IMR-90 (cell line): Measurements from ENCODE around the gene STARD3. TPM values are rescaled to one million over a fixed set of nuclear protein-coding genes. Genes with fewer than 3 reads are reported as not detected.

Experiments used
- ATAC-seq: fragments of 200-7000 bp; cut with Tn5 transposase; 2 replicates; pipeline ENCODE4 v1.9.1; 2020; ENCODE audit warnings: low read depth, mild to moderate bottlenecking, moderate library complexity
- BruUV-seq: library from RNA; stranded (reverse); fragments of 400-500 nt; replicated peaks from 2 replicates; lab custom pipeline; 2021; lab: Mats Ljungman, UMichigan
- CTCF ChIA-PET: fragments of 300-600 bp; formaldehyde crosslinking; extraction: SDS; loops from one replicate; lab custom pipeline; 2021; ENCODE audit warnings: antibody characterized with exemption; lab: Yijun Ruan, JAX
- POLR2A ChIA-PET: fragments of 300-600 bp; sonication (Branson Sonifier 250); formaldehyde crosslinking; loops from one replicate; lab custom pipeline; 2022; ENCODE audit warnings: antibody characterized with exemption; ENCODE audit not compliant: unreplicated experiment; lab: Charles Lee
- DNase-seq: peaks from one replicate; pipeline ENCODE4 v3.0.0; 2013
- H2AFZ ChIP-seq: replicated peaks from 2 replicates; pipeline ENCODE3; 2013; ENCODE audit warnings: low read length, mild to moderate bottlenecking; ENCODE audit not compliant: poor library complexity
- H2AK5ac ChIP-seq: 2 replicates; pipeline ENCODE4 v1.6.1; 2013; ENCODE audit warnings: low read depth, low read length, inconsistent platforms
- H2AK9ac ChIP-seq: replicated peaks from 2 replicates; pipeline ENCODE3; 2013; ENCODE audit warnings: mild to moderate bottlenecking, low read depth, low read length, moderate library complexity; ENCODE audit not compliant: poor library complexity
- H2BK120ac ChIP-seq: 2 replicates; pipeline ENCODE4 v1.6.1; 2013; ENCODE audit warnings: low read depth, low read length, inconsistent platforms
- H2BK15ac ChIP-seq: 3 replicates; pipeline ENCODE4 v1.6.1; 2013; ENCODE audit warnings: low read depth, low read length, inconsistent platforms
- H2BK20ac ChIP-seq: 2 replicates; pipeline ENCODE4 v1.6.1; 2013; ENCODE audit warnings: low read depth, mild to moderate bottlenecking, inconsistent platforms, low read length, moderate library complexity
- H2BK5ac ChIP-seq: 2 replicates; pipeline ENCODE4 v1.6.1; 2013; ENCODE audit warnings: mild to moderate bottlenecking, low read depth, low read length, inconsistent platforms; ENCODE audit not compliant: poor library complexity, severe bottlenecking
- H3K14ac ChIP-seq: replicated peaks from 2 replicates; pipeline ENCODE4 v1.6.1; 2013; ENCODE audit warnings: low read depth, low read length, inconsistent platforms
- H3K18ac ChIP-seq: 2 replicates; pipeline ENCODE4 v1.6.1; 2013; ENCODE audit warnings: low read depth, low read length, control low read depth
- H3K23ac ChIP-seq: 2 replicates; pipeline ENCODE4 v1.6.1; 2013; ENCODE audit warnings: low read depth, low read length, inconsistent platforms
- H3K27ac ChIP-seq: 2 replicates; pipeline ENCODE4 v1.5.1; 2013; ENCODE audit warnings: mild to moderate bottlenecking, control low read depth, low read length; ENCODE audit not compliant: insufficient read depth
- H3K27me3 ChIP-seq: 2 replicates; pipeline ENCODE4 v1.6.1; 2013; ENCODE audit warnings: low read length; ENCODE audit not compliant: control insufficient read depth, insufficient read depth
- H3K36me3 ChIP-seq: 2 replicates; pipeline ENCODE4 v1.6.1; 2013; ENCODE audit warnings: low read length, mixed read lengths; ENCODE audit not compliant: control insufficient read depth, insufficient read depth
- H3K4ac ChIP-seq: 2 replicates; pipeline ENCODE4 v1.6.1; 2013; ENCODE audit warnings: low read depth, low read length, inconsistent platforms
- H3K4me1 ChIP-seq: 2 replicates; pipeline ENCODE4 v1.6.1; 2013; ENCODE audit warnings: low read length, mixed read lengths; ENCODE audit not compliant: control insufficient read depth, insufficient read depth
- H3K4me2 ChIP-seq: 2 replicates; pipeline ENCODE4 v1.6.1; 2013; ENCODE audit warnings: low read depth, mild to moderate bottlenecking, control low read depth, low read length, moderate library complexity
- H3K4me3 ChIP-seq: 2 replicates; pipeline ENCODE4 v1.5.1; 2013; ENCODE audit warnings: low read depth, mild to moderate bottlenecking, control low read depth, low read length, moderate library complexity; ENCODE audit not compliant: insufficient read depth
- H3K56ac ChIP-seq: 2 replicates; pipeline ENCODE4 v1.6.1; 2013; ENCODE audit warnings: low read length, inconsistent platforms; ENCODE audit not compliant: insufficient read depth; ENCODE audit errors: extremely low read depth
- H3K79me1 ChIP-seq, 2 experiments: 2 replicates each; pipeline ENCODE4 v1.6.1; 2013; ENCODE audit warnings: low read length in 2 of 2, inconsistent platforms in 1 of 2, low read depth in 1 of 2
- H3K9ac ChIP-seq: 2 replicates; pipeline ENCODE4 v1.6.1; 2013; ENCODE audit warnings: low read depth, low read length, control low read depth
- H3K9me1 ChIP-seq: 2 replicates; pipeline ENCODE4 v1.6.1; 2013; ENCODE audit warnings: low read length, inconsistent platforms; ENCODE audit not compliant: insufficient read depth
- H3K9me3 ChIP-seq: 2 replicates; pipeline ENCODE4 v1.6.1; 2013; ENCODE audit warnings: low read length; ENCODE audit not compliant: control insufficient read depth, insufficient read depth
- H4K20me1 ChIP-seq: 2 replicates; pipeline ENCODE4 v1.6.1; 2013; ENCODE audit warnings: low read length, inconsistent platforms; ENCODE audit not compliant: insufficient read depth
- H4K5ac ChIP-seq: 2 replicates; pipeline ENCODE4 v1.6.1; 2013; ENCODE audit warnings: mild to moderate bottlenecking, low read depth, low read length, control low read depth
- H4K8ac ChIP-seq, 2 experiments: 2 replicates each; pipeline ENCODE4 v1.6.1; 2013; ENCODE audit warnings: low read depth in 2 of 2, low read length in 2 of 2, control low read depth in 1 of 2, inconsistent platforms in 1 of 2
- H4K91ac ChIP-seq: 2 replicates; pipeline ENCODE4 v1.6.1; 2013; ENCODE audit warnings: low read depth, low read length, inconsistent platforms; ENCODE audit not compliant: insufficient read depth
- CTCF ChIP-seq: conservative IDR thresholded peaks from 2 replicates; pipeline ENCODE4 v1.5.1; 2012; ENCODE audit warnings: mild to moderate bottlenecking, low read depth, low read length, improper control_type of control experiment
- FOS ChIP-seq: fragments of 150-350 bp; IDR thresholded peaks from 2 replicates; pipeline ENCODE4 v1.6.1; 2016; ENCODE audit warnings: low read depth, low read length
- MAFK ChIP-seq: IDR thresholded peaks from 2 replicates; pipeline ENCODE4 v1.6.1; 2012; ENCODE audit warnings: low read depth, low read length, improper control_type of control experiment
- MAZ ChIP-seq: IDR thresholded peaks from 2 replicates; pipeline ENCODE4 v1.6.1; 2012; ENCODE audit warnings: low read depth, mild to moderate bottlenecking, low read length, improper control_type of control experiment, moderate library complexity, borderline replicate concordance
- POLR2A ChIP-seq: IDR thresholded peaks from 2 replicates; pipeline ENCODE4 v1.6.1; 2012; ENCODE audit warnings: mild to moderate bottlenecking, low read depth, low read length
- RAD21 ChIP-seq: IDR thresholded peaks from 2 replicates; pipeline ENCODE4 v1.6.1; 2012; ENCODE audit warnings: low read length, improper control_type of control experiment
- RCOR1 ChIP-seq: IDR thresholded peaks from 2 replicates; pipeline ENCODE4 v1.6.1; 2012; ENCODE audit warnings: mild to moderate bottlenecking, low read length, improper control_type of control experiment; ENCODE audit not compliant: insufficient replicate concordance
- SMC3 ChIP-seq: fragments of 150-350 bp; IDR thresholded peaks from 2 replicates; pipeline ENCODE4 v1.6.1; 2016; ENCODE audit warnings: low read depth, mild to moderate bottlenecking, antibody characterized with exemption, low read length, moderate library complexity
- USF2 ChIP-seq: fragments of 150-350 bp; IDR thresholded peaks from 2 replicates; pipeline ENCODE4 v1.6.1; 2017; ENCODE audit warnings: mild to moderate bottlenecking, antibody characterized with exemption, low read length, low read depth
- WGBS, 2 experiments: methylation state at CpG; one replicate each; pipeline versions ENCODE4 v1.1.5 to v1.1.7; 2013; ENCODE audit warnings: missing lambda C conversion rate in 2 of 2; ENCODE audit not compliant: insufficient read length in 1 of 2; ENCODE audit errors: extremely low coverage in 2 of 2; 5-methylcytosine and 5-hydroxymethylcytosine counted together
- dilution Hi-C: fragments of 300-500 bp; cut with HindIII; formaldehyde crosslinking; loops from one replicate; pipeline ENCODE4 v1.14.3; 2018; ENCODE audit warnings: low sequenced_read_pairs; ENCODE audit not compliant: unreplicated experiment
- in situ Hi-C: fragments of 300-500 bp; cut with MboI; formaldehyde crosslinking; loops from 3 replicates; pipeline ENCODE4 v1.14.3; 2019; ENCODE audit warnings: low sequenced_read_pairs, inconsistent platforms, mixed read lengths
- intact Hi-C: fragments of 100-400 bp; cut with micrococcal nuclease; formaldehyde crosslinking; loops from 2 replicates; pipeline ENCODE4 v1.10.0; 2022
- polyA plus RNA-seq, 3 experiments: library from polyadenylated mRNA; depleted of rRNA; stranded (reverse); fragments of >200 nt; gene quantifications; 2 replicates each; pipeline ENCODE4 v1.2.3, GENCODE V29; 2012; ENCODE audit warnings: low replicate concordance in 1 of 3
- total RNA-seq: library from RNA; depleted of rRNA; stranded (reverse); fragments of >200 nt; gene quantifications from 2 replicates; pipeline ENCODE4 v1.2.3, GENCODE V29; 2012

The STARD3 gene
- total and polyA plus RNA-seq, 2 of the 4 experiments (the other 2 are of a cell fraction), result 8.1 to 50.4 TPM

GRCh38 chr17:39634384-39634871, 2.5 kb upstream of the STARD3 start:
- Histone ChIP-seq H3K18ac (no peak overlapping the region), H2BK15ac (no peak overlapping the region), H3K9me3 (no peaks in the 10 kb centered on the region), H3K9ac (no peak overlapping the region), H4K5ac (no peak overlapping the region), H4K91ac (no peak overlapping the region), H3K27me3 (peaks cover 31% of the 10 kb centered on the region), H3K56ac (no peak overlapping the region), H3K9me1 (peaks cover 18% of the 10 kb centered on the region), H3K4ac (no peak overlapping the region), H3K4me2 (no peak overlapping the region), H3K14ac (no peak overlapping the region), H3K79me1 (peaks cover 15 to 32% of the 10 kb centered on the region in 2 experiments), H3K4me1 (peaks cover 15% of the 10 kb centered on the region), H2BK120ac (no peak overlapping the region), H4K20me1 (peaks cover 1% of the 10 kb centered on the region; the same call in 1 of the 2 replicates), H3K23ac (no peak overlapping the region), H2BK5ac (no peak overlapping the region), H3K27ac (no peak overlapping the region), H2BK20ac (no peak overlapping the region), H2AFZ (no peak overlapping the region), H3K36me3 (no peaks in the 10 kb centered on the region), H2AK9ac (no peak overlapping the region), H3K4me3 (no peak overlapping the region), H4K8ac (no peak overlapping the region; a peak in 1 of 4 replicates), H2AK5ac (0 out of 2 replicates have a peak overlapping the region, but pooled peaks have one; percentile 57)
- in situ Hi-C loops, result no loop called here
- ATAC-seq (peak; percentile 28; the same call in 1 of the 2 replicates), DNase-seq (peak; percentile 44)
- ChIA-PET CTCF (interaction anchor here (1.1 to 2.5 kb wide), 4 partner anchors 11 to 34 kb away, joined by 3 to 9 read pairs (median 6); partner anchors contain the start of gene PNMT), POLR2A (no interaction called here)
- no TSS peak for BruUV-seq
- intact Hi-C loops, result no loop called here
- no CpG with 5 or more reads among the region's 2 CpGs for WGBS, 2 experiments
- no peak for TF ChIP-seq USF2
- no peak for TF ChIP-seq RCOR1
- TF ChIP-seq CTCF, result peak; percentile 73
- no peak for TF ChIP-seq MAFK
- TF ChIP-seq POLR2A, result no peak
- TF ChIP-seq RAD21, result peak; percentile 36
- no peak for TF ChIP-seq FOS
- no peak for TF ChIP-seq MAZ
- TF ChIP-seq SMC3, result peak; percentile 54; the same call in 1 of the 2 replicates
- dilution Hi-C loops, result no loop called here
